Heart left ventricle (tissue), 16 donors: Measurements from ENCODE around the gene KEL. TPM values are rescaled to one million over a fixed set of nuclear protein-coding genes. Genes with fewer than 3 reads are reported as not detected.

Experiments
- ATAC-seq, 4 donors: fragments of 200-7000 bp; cut with Tn5 transposase; one replicate each; pipeline ENCODE4 v1.9.1; 2020 to 2022; ENCODE audit warnings: moderate library complexity in 4 of 4, mild to moderate bottlenecking in 3 of 4, moderate number of reproducible peaks in 1 of 4
- DNase-seq, 5 donors: peaks; one replicate each; pipeline ENCODE4 v3.0.0-alpha.2; 2020
- H3K27ac ChIP-seq, 12 donors: fragments of 200-600 bp; sonication (generic) in 4 of 12; one replicate each; pipeline versions ENCODE4 v1.5.0 to v1.8.0; 2016 to 2022; ENCODE audit warnings: mild to moderate bottlenecking in 2 of 12
- H3K27me3 ChIP-seq, 9 donors: fragments of 200-600 bp; sonication (generic) in 2 of 9; one replicate each; pipeline versions ENCODE4 v1.5.1 to v1.8.0; 2016 to 2022; ENCODE audit warnings: mild to moderate bottlenecking in 3 of 9
- H3K36me3 ChIP-seq, 9 donors: fragments of 200-600 bp; sonication (generic) in 2 of 9; one replicate each; pipeline versions ENCODE4 v1.5.0 to v1.8.0; 2018 to 2022; ENCODE audit warnings: mild to moderate bottlenecking in 2 of 9
- H3K4me1 ChIP-seq, 12 donors: fragments of 200-600 bp; sonication (generic) in 4 of 12; one replicate each; pipeline versions ENCODE4 v1.5.0 to v1.8.0; 2016 to 2022; ENCODE audit warnings: mild to moderate bottlenecking in 3 of 12
- H3K4me3 ChIP-seq, 12 donors: fragments of 200-600 bp; sonication (generic) in 4 of 12; one replicate each; pipeline versions ENCODE4 v1.5.0 to v1.8.0; 2017 to 2022; ENCODE audit warnings: mild to moderate bottlenecking in 9 of 12, moderate library complexity in 4 of 12
- H3K9me3 ChIP-seq, 12 donors: fragments of 200-600 bp; sonication (generic) in 4 of 12; one replicate each; pipeline versions ENCODE4 v1.5.0 to v1.8.0; 2016 to 2022; ENCODE audit warnings: mild to moderate bottlenecking in 1 of 12
- CTCF ChIP-seq, 12 donors: fragments of 200-600 bp; sonication (generic) in 4 of 12; IDR thresholded peaks; one replicate each; pipeline versions ENCODE4 v1.5.0 to v1.8.0; 2018 to 2022; ENCODE audit warnings: antibody characterized with exemption in 12 of 12, mild to moderate bottlenecking in 5 of 12
- POLR2A ChIP-seq, 2 donors: fragments of 450-650 bp; IDR thresholded peaks; one replicate each; pipeline ENCODE4 v1.6.1; 2017; ENCODE audit warnings: antibody characterized with exemption in 2 of 2, mild to moderate bottlenecking in 2 of 2, moderate library complexity in 2 of 2
- WGBS, 4 donors: extraction: QIAGEN DNeasy Blood & Tissue Kit in 2 of 4; methylation state at CpG; one replicate each; pipeline versions ENCODE4 v1.1.5 to v1.1.7; 2013 to 2018; 5-methylcytosine and 5-hydroxymethylcytosine counted together
- intact Hi-C, 10 donors: fragments of 100-400 bp; cut with DNase I; formaldehyde crosslinking; loops; one replicate each; pipeline versions ENCODE4 v1.11.1 to v1.14.2; 2022
- polyA plus RNA-seq, 2 donors: library from polyadenylated mRNA; stranded (reverse); fragments of 200-250 nt; gene quantifications; one replicate each; pipeline ENCODE4 v1.2.3, GENCODE V29; 2013
- total RNA-seq, 9 donors: library from RNA; depleted of rRNA in 2 of 9; stranded (reverse); fragments of >200 nt in 2 of 9; fragmentation: NEBNext Ultra II Directional in 3 of 9; extraction: Animal tissue kit (Norgen Biotek cat#: 25700) in 3 of 9; gene quantifications; one replicate each; pipeline versions ENCODE4 v1.1.0 to v1.2.4, GENCODE V29; 2016 to 2023
- donor health status: ischemic (EF 13 %, LVEDD 7.1; RV severe dilation, severe dysfunction).
- donor health status: healthy with polysubstance abuse.
- donor health status: DM: no; HTN: yes; CAD: no.
- donor health status: DM: no; HTN: no; CAD: no.
- donor health status: ischemic (EF 25% LVEDD 6.9; RV normal size, moderate dysfunction).
- donor health status: ischemic (EF 25% LVEDD 5.7; RV mildly dilated, moderate dysfunction).
- donor health status: healthy.
- donor health status: DM: yes; HTN: yes; CAD: no.
- donor health status: ischemic (EF 35%, LVEDD 5.7; RV mildly dilated, moderate dysfunction).
- donor health status: nonischemic (EF 11% LVEDD 7.7; RV severe dilation, severe dysfunction).
- donor health status: DM: yes; HTN: yes; CAD: no.
- donor health status: PGD.
- donor health status: ischemic (EF 29% LVEDD 5.4; RV normal size, mild dysfunction).
- donor health status: nonischemic (EF 23%, LVEDD 6.1; RV moderate dilation, normal function).

The KEL gene
- total and polyA plus RNA-seq, 11 donors, result 0.17 to 1.8 (median 0.56) TPM; not detected in 4

GRCh38 chr7:142945001-142945400 lies 17.2 kb downstream of the KEL start:
- no peaks in the 10 kb centered on the region for H3K27me3 ChIP-seq
- H3K4me3 ChIP-seq, result no peak overlapping the region
- DNase-seq, result no peak
- TF ChIP-seq POLR2A (IDR thresholded peaks at IDR 0.05) (no peak), CTCF (IDR thresholded peaks at IDR 0.05) (no peak)
- no peak overlapping the region for H3K27ac ChIP-seq
- no peak for ATAC-seq
- WGBS, 4 donors, result 57 to 71% (median 65%) methylated on average over 3 of the region's 3 CpGs
- no peaks in the 10 kb centered on the region for H3K9me3 ChIP-seq
- no peaks in the 10 kb centered on the region for H3K36me3 ChIP-seq
- intact Hi-C loops, result no loop called here
- H3K4me1 ChIP-seq, result peaks cover 0 to 7% (median 0%) of the 10 kb centered on the region in 12 donors

- DNase-seq, result no peak
- ATAC-seq, result no peak
- 81 to 86% (median 83%) methylated on average over 6 to 7 of the region's 7 CpGs for WGBS, 4 donors
These were observed 18.4 kb downstream of the KEL start for GRCh38 chr7:142943706-142944268.

GRCh38 chr7:142942746-142943145 lies 19.4 kb downstream of the KEL start:
- intact Hi-C loops, result no loop called here
- Histone ChIP-seq H3K9me3 (no peaks in the 10 kb centered on the region), H3K27me3 (no peaks in the 10 kb centered on the region), H3K4me3 (no peak overlapping the region), H3K4me1 (peaks cover 0 to 7% (median 0%) of the 10 kb centered on the region in 12 donors), H3K27ac (no peak overlapping the region), H3K36me3 (no peaks in the 10 kb centered on the region)
- WGBS, 4 donors, result 87 to 95% (median 91%) methylated on average over 6 of the region's 6 CpGs
- no peak for ATAC-seq
- no peak for DNase-seq
- TF ChIP-seq POLR2A (IDR thresholded peaks at IDR 0.05) (no peak), CTCF (IDR thresholded peaks at IDR 0.05) (no peak)

More at GRCh38 chr7:142943706-142944268, 18.4 kb downstream of the KEL start:
- Histone ChIP-seq H3K9me3 (no peaks in the 10 kb centered on the region), H3K36me3 (no peaks in the 10 kb centered on the region), H3K27me3 (no peaks in the 10 kb centered on the region), H3K4me1 (peaks cover 0 to 7% (median 0%) of the 10 kb centered on the region in 12 donors), H3K4me3 (no peak overlapping the region), H3K27ac (no peak overlapping the region)
- TF ChIP-seq POLR2A (IDR thresholded peaks at IDR 0.05), result no peak
- TF ChIP-seq CTCF (IDR thresholded peaks at IDR 0.05), result no peak
- intact Hi-C loops, result no loop called here

GRCh38 chr7:142941541-142941940 lies 20.6 kb downstream of the KEL start:
- Histone ChIP-seq H3K9me3 (no peaks in the 10 kb centered on the region), H3K27me3 (no peaks in the 10 kb centered on the region), H3K4me1 (peaks cover 0 to 7% (median 0%) of the 10 kb centered on the region in 12 donors), H3K36me3 (no peaks in the 10 kb centered on the region), H3K27ac (no peak overlapping the region), H3K4me3 (no peak overlapping the region)
- intact Hi-C loops, result no loop called here
- ATAC-seq (no peak), DNase-seq (no peak)
- WGBS, 4 donors, result 82 to 90% (median 85%) methylated on average over 7 of the region's 7 CpGs
- no peak for TF ChIP-seq POLR2A (IDR thresholded peaks at IDR 0.05)
- TF ChIP-seq CTCF (IDR thresholded peaks at IDR 0.05), result no peak
